Endothelial cell of umbilical vein (primary cell): ENCODE measurements around the gene SLC30A3.

Experiments
- GATA2 ChIP-seq: IDR thresholded peaks from 2 replicates; pipeline ENCODE4 v1.7.0; 2011; ENCODE audit warnings: low read depth, mild to moderate bottlenecking, moderate library complexity, mixed read lengths, low read length; ENCODE audit not compliant: insufficient read length, insufficient read depth
- MYC ChIP-seq: IDR thresholded peaks from one replicate; pipeline ENCODE4 v1.6.1; 2011; ENCODE audit warnings: mild to moderate bottlenecking, low read depth, low read length
- POLR2A ChIP-seq: IDR thresholded peaks from 2 replicates; pipeline ENCODE4 v1.6.1; 2012; ENCODE audit warnings: low read depth, mild to moderate bottlenecking, control low read depth, low read length
- TF ChIP-seq, protein P1 (sequence below), 2 donors: IDR thresholded peaks; 1 replicate in 1 of 2; 2 replicates in 1 of 2; pipeline ENCODE4 v1.5.1; 2011; ENCODE audit warnings: low read length in 2 of 2, mild to moderate bottlenecking in 2 of 2, moderate library complexity in 2 of 2, control low read depth in 1 of 2, inconsistent platforms in 1 of 2, low read depth in 1 of 2; ENCODE audit not compliant: insufficient read depth in 1 of 2; ENCODE audit errors: extremely low read depth in 1 of 2

DNA sequence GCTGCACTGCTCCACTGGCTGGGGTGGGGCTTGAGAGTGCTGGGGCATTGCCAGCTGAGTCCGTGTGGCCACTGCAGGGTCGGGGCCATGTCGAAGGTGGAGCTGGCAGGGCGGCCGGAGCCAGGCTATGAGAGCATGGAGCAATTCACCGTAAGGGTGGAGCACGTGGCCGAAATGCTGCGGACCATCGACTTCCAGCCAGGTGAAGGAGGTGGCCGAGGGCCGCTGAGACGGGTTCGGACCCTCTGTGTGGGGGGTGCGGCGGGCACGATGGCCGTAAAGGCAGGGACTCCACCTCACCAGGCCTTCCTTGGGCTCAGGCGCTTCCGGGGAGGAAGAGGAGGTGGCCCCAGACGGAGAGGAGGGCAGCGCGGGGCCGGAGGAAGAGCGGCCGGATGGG is 43.3 kb upstream of the SLC30A3 start:
- no peak for TF ChIP-seq POLR2A
- TF ChIP-seq MYC = no peak
- TF ChIP-seq GATA2 = no peak
- TF ChIP-seq, protein P1, sequence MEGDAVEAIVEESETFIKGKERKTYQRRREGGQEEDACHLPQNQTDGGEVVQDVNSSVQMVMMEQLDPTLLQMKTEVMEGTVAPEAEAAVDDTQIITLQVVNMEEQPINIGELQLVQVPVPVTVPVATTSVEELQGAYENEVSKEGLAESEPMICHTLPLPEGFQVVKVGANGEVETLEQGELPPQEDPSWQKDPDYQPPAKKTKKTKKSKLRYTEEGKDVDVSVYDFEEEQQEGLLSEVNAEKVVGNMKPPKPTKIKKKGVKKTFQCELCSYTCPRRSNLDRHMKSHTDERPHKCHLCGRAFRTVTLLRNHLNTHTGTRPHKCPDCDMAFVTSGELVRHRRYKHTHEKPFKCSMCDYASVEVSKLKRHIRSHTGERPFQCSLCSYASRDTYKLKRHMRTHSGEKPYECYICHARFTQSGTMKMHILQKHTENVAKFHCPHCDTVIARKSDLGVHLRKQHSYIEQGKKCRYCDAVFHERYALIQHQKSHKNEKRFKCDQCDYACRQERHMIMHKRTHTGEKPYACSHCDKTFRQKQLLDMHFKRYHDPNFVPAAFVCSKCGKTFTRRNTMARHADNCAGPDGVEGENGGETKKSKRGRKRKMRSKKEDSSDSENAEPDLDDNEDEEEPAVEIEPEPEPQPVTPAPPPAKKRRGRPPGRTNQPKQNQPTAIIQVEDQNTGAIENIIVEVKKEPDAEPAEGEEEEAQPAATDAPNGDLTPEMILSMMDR (IDR thresholded peaks at IDR 0.05; ENCODE audit: extremely low read depth in 1 of 2, insufficient read depth in 1 of 2, low read depth in 1 of 2, low read length in 2 of 2) = no peak
